CD4-positive, alpha-beta T cell treated with Interferon gamma for 1 hour (primary cell): ENCODE measurements around the gene ARF5.
A peak's percentile ranks its signal among the peaks of the same experiment; 100 is the strongest.
"Not testable (repeated sequence)": the region's sequence is repeated elsewhere in the genome, so short reads cannot be mapped to it uniquely, and the experiment has no call there.

ENCODE experiments used
- DNase-seq: peaks from one replicate; pipeline ENCODE4 v3.0.0-alpha.2; 2020

The ARF5 gene

GRCh38 chr7:127588019-127588696, at the start of gene ARF5:
TSS of gene ARF5 (plus strand) at chr7:127588411. CDS start at chr7:127588499, 88 bp downstream.
- DNase-seq: peak; percentile 90

- no peak for DNase-seq
These were observed 49.1 kb upstream of the ARF5 start for GRCh38 chr7:127539116-127539515.

- not testable (repeated sequence) for DNase-seq
These were observed 47.8 kb upstream of the ARF5 start for GRCh38 chr7:127540461-127540860.

- DNase-seq: no peak
These were observed 46.7 kb upstream of the ARF5 start for GRCh38 chr7:127541548-127541947.

GRCh38 chr7:127546313-127546712, 41.9 kb upstream of the ARF5 start:
- no peak for DNase-seq

- DNase-seq: no peak
These were observed 38.0 kb upstream of the ARF5 start for GRCh38 chr7:127550247-127550646.

GRCh38 chr7:127551941-127552340, 36.3 kb upstream of the ARF5 start:
- DNase-seq: no peak

GRCh38 chr7:127556404-127556803, 31.8 kb upstream of the ARF5 start:
- no peak for DNase-seq

- no peak for DNase-seq
These were observed 30.4 kb upstream of the ARF5 start for GRCh38 chr7:127557803-127558202.

- no peak for DNase-seq
These were observed 22.0 kb upstream of the ARF5 start for GRCh38 chr7:127566242-127566641.

- DNase-seq: not testable (repeated sequence)
These were observed 20.2 kb upstream of the ARF5 start for GRCh38 chr7:127568034-127568433.

- no peak for DNase-seq
These were observed 16.3 kb upstream of the ARF5 start for GRCh38 chr7:127571741-127572505.

- DNase-seq: no peak
These were observed 10.1 kb upstream of the ARF5 start for GRCh38 chr7:127578036-127578684.

- no peak for DNase-seq
These were observed 9.4 kb upstream of the ARF5 start for GRCh38 chr7:127578711-127579275.

- DNase-seq: no peak
These were observed 7.6 kb upstream of the ARF5 start for GRCh38 chr7:127580612-127581011.

GRCh38 chr7:127581716-127582115, 6.5 kb upstream of the ARF5 start:
- no peak for DNase-seq

GRCh38 chr7:127582361-127582760, 5.8 kb upstream of the ARF5 start:
- DNase-seq: no peak

GRCh38 chr7:127584648-127585043, 3.6 kb upstream of the ARF5 start:
- DNase-seq: no peak

- peak; percentile 90 for DNase-seq
These were observed 2.9 kb upstream of the ARF5 start, which contains the start of gene GCC1 for GRCh38 chr7:127585044-127585953. TSS of gene GCC1 (minus strand) at chr7:127585596. CDS start at chr7:127585182, 414 bp downstream.

GRCh38 chr7:127586346-127586745, 1.9 kb upstream of the ARF5 start:
- DNase-seq: no peak

- DNase-seq: no peak
These were observed 570 bp upstream of the ARF5 start for GRCh38 chr7:127587663-127588018.

GRCh38 chr7:127588697-127589482, 679 bp downstream of the ARF5 start:
- peak; percentile 14 for DNase-seq
